AG09319 (cell line): ENCODE data around the gene BTBD2.

Experiments
- DNase-seq: peaks from one replicate; pipeline ENCODE4 v3.0.0-alpha.2; 2010; ENCODE audit warnings: low read depth; ENCODE audit errors: extremely low read depth
- CTCF ChIP-seq: IDR thresholded peaks from 2 replicates; pipeline ENCODE4 v1.5.1; 2011; ENCODE audit warnings: low read depth, mild to moderate bottlenecking, inconsistent platforms, low read length, moderate library complexity

BTBD2 gene

GRCh38 chr19:1970806-1971502 lies 44.6 kb downstream of the BTBD2 start:
- DNase-seq = no peak
- no peak for TF ChIP-seq CTCF

GRCh38 chr19:1970003-1970805 lies 45.3 kb downstream of the BTBD2 start:
- DNase-seq = no peak
- TF ChIP-seq CTCF = no peak

GRCh38 chr19:1969176-1970002 lies 46.1 kb downstream of the BTBD2 start:
- no peak for TF ChIP-seq CTCF
- DNase-seq = no peak

GRCh38 chr19:1968279-1969175 lies 47.0 kb downstream of the BTBD2 start:
- no peak for DNase-seq
- TF ChIP-seq CTCF = no peak

GRCh38 chr19:1967087-1967608 lies 48.4 kb downstream of the BTBD2 start:
- no peak for DNase-seq
- no peak for TF ChIP-seq CTCF

GRCh38 chr19:1962674-1963073 lies 52.8 kb downstream of the BTBD2 start:
- DNase-seq = no peak
- TF ChIP-seq CTCF = no peak
